Epithelial cell of esophagus (primary cell): ENCODE data around the gene TBC1D16.

Source experiments
- DNase-seq: peaks from one replicate; pipeline ENCODE4 v3.0.0; 2010; ENCODE audit warnings: low read depth
- H3K4me3 ChIP-seq: 2 replicates; pipeline ENCODE4 v1.5.1; 2011; ENCODE audit warnings: mild to moderate bottlenecking, low read length, control low read depth
- TF ChIP-seq, protein P1 (sequence below): IDR thresholded peaks from 2 replicates; pipeline ENCODE4 v1.5.1; 2011; ENCODE audit warnings: low read depth, mild to moderate bottlenecking, low read length, control low read depth, inconsistent platforms; ENCODE audit not compliant: insufficient read depth; ENCODE audit errors: missing control alignments

Gene TBC1D16

DNA sequence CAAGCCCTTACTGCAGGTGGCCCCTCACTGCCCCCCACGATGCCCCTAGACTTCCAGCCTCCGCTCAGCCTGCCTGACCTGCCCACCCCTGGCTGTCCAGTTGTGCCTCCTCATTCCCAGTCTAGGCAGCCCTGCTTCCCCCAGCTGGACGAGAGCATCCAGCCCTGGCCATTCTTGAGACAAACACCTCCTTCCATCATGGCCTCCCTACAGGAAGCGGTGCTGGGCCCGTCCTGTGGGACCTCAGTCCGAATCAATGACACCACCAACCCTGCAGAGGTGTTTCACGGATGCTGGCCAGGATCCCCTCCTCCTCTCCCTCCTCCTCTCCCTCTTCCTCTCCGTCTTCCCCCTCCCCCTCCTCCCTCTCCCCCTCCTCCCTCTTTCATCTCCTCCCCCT lies 29.0 kb upstream of the TBC1D16 start:
- H3K4me3 ChIP-seq: no peak overlapping the region
- no peak for DNase-seq
- TF ChIP-seq, protein P1, sequence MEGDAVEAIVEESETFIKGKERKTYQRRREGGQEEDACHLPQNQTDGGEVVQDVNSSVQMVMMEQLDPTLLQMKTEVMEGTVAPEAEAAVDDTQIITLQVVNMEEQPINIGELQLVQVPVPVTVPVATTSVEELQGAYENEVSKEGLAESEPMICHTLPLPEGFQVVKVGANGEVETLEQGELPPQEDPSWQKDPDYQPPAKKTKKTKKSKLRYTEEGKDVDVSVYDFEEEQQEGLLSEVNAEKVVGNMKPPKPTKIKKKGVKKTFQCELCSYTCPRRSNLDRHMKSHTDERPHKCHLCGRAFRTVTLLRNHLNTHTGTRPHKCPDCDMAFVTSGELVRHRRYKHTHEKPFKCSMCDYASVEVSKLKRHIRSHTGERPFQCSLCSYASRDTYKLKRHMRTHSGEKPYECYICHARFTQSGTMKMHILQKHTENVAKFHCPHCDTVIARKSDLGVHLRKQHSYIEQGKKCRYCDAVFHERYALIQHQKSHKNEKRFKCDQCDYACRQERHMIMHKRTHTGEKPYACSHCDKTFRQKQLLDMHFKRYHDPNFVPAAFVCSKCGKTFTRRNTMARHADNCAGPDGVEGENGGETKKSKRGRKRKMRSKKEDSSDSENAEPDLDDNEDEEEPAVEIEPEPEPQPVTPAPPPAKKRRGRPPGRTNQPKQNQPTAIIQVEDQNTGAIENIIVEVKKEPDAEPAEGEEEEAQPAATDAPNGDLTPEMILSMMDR: no peak

DNA sequence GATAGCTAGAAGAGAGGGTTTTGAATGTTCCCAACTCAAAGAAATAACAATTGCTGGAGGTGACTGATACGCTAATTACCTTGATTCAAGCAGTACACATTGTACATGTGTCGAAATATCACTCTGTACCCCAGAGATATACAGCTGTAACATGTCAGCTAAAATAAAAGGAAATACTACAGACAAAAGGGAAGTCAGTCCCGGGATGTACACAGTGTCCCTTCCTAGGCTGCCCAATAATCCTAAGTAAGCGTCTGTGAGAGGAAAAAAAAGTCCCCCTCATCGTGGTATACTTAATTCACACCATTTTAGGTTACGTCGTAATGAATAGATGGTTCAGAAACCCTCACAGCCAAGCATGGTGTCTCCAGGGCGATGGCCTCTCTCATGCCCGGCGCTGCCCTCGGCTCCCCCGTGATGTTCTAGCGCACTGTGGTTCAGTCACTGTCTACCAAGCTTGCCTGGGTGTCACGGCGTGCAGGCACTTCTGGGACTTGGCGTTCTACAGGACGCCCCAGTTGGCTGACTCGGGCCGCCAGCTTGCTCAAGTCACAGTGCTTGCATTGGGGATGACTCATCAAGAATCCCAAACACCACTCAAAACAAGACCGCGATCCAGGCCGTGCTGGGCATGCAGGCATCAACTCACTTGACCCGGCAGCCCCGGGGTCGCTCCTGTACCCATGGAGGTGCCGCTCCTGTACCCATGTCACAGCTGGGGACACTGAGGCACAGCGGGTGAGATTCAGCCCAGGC lies 28.3 kb upstream of the TBC1D16 start:
- DNase-seq: peak; percentile 66
- TF ChIP-seq, protein P1: no peak
- no peak overlapping the region for H3K4me3 ChIP-seq

DNA sequence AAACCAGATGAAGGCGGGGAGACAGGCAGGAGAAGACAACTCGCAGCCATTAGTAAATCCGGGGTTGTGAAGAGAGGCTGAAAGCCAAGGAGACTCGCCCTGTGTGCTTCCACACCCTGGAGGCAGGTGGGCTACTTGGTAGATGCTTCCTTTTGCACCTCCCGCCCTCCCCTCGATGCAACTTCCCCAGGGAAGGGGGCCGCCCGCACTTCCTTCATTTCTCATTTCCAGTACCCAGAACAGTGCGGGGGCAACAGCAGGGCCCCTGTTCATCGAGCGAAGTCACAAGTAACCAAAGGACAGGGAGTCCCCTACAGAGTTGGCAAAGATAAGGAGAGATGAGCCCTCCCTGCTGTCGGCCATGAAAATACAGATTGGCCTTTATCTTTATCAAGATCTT lies 25.7 kb upstream of the TBC1D16 start:
- TF ChIP-seq, protein P1: no peak
- no peak for DNase-seq
- H3K4me3 ChIP-seq: no peak overlapping the region

DNA sequence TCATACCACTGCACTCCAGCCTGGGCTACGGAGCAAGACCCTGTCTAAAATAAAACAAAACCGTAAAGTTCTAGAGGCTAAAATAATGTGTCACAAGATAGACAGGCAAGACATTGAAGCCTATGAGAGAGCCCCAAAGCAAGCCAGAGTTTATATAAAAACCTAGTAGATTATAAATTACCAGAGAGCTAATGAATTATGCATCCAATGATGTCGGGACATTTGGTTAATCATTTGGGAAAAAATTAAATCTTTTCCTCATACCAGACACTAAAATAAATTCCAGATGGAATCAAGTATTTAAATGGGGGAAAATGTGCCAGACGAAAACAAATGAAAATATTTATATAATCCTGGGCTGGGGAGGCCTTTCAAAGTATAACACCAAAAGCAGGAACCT lies 25.0 kb upstream of the TBC1D16 start:
- H3K4me3 ChIP-seq: no peak overlapping the region
- DNase-seq: no peak
- TF ChIP-seq, protein P1: no peak

DNA sequence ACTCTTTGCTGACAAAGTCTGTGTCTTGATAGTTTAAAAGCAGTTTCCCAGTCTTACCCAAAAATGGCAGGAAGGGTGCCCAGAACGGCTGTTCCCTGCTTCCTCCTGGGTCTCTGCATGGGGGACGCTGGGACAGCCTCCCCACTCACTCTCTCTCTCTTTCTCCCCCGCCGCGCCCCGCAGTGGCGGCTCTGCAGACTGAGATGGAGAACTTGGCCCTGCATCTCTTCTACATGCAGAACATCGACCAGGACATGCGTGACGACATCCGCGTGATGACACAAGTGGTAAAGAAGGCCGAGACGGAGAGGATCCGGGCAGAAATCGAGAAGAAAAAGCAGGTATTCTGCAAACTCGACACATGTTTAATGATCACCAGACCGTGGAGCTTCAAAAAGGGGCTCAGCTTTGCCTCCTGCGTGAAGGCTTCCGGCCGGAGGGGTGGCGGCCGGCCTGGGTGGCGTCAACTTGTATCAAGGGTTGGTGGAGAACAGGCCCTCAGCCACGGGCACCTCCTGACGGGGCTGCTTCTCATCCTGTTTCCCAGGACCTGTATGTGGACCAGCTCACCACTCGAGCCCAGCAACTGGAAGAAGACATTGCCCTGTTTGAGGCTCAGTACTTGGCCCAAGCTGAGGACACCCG lies 22.8 kb upstream of the TBC1D16 start:
- DNase-seq: no peak
- H3K4me3 ChIP-seq: no peak overlapping the region
- TF ChIP-seq, protein P1: no peak

DNA sequence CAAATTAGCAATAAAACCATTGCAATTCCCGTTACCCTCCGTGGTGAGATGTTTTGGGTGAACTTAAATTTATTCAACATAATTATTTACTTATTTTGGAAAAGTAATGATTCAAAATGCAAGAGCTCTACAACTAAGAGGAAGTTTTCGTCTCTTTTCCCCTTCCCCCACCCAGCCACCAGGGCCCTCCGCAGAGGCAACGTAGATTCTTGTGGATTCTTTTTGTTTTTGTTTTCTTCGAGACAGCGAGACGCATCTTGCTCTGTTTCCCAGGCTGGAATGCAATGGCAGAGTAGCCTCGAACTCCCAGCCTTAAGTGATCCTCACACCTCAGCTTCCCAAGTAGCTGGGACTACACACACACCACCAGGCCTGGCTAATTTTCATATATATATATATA lies 19.9 kb upstream of the TBC1D16 start:
- H3K4me3 ChIP-seq: no peak overlapping the region
- TF ChIP-seq, protein P1: no peak
- DNase-seq: no peak
